SK-N-SH (cell line): ENCODE measurements around the gene DELE1. TPM values are rescaled to one million over a fixed set of nuclear protein-coding genes. Genes with fewer than 3 reads are reported as not detected.

Experiments
- CTCF ChIA-PET: fragments of 300-600, 350-600 bp; formaldehyde crosslinking; extraction: SDS; loops from one replicate; lab custom pipeline; 2021; lab: Yijun Ruan, JAX
- POLR2A ChIA-PET: fragments of 350-600 bp; sonication (Branson Sonifier 250); formaldehyde crosslinking; extraction: SDS; loops from one replicate; lab custom pipeline; 2020; ENCODE audit warnings: antibody characterized with exemption, inconsistent platforms; lab: Yijun Ruan, JAX
- DNase-seq: peaks from one replicate; pipeline ENCODE4 v3.0.0; 2012
- H2AFZ ChIP-seq: fragments of 200-600 bp; sonication (generic); 2 replicates; pipeline ENCODE4 v1.8.1; 2016; ENCODE audit warnings: antibody characterized with exemption, mild to moderate bottlenecking, low read depth
- H3F3A ChIP-seq: fragments of 200-600 bp; sonication (generic); replicated peaks from 2 replicates; pipeline ENCODE3; 2016; ENCODE audit warnings: antibody characterized with exemption, mild to moderate bottlenecking; ENCODE audit not compliant: insufficient read depth
- H3K27ac ChIP-seq, 2 experiments: fragments of 200-500 bp in 1 of 2; fragments of 200-600 bp in 1 of 2; sonication (Bioruptor generic) in 1 of 2; sonication (generic), shearing (Covaris generic) in 1 of 2; 2 replicates each; pipeline versions ENCODE4 v1.5.1 to v1.6.1; 2014 to 2016; ENCODE audit warnings: low read depth in 2 of 2, inconsistent platforms in 1 of 2, low read length in 1 of 2, mild to moderate bottlenecking in 1 of 2, mixed read lengths in 1 of 2
- H3K27me3 ChIP-seq: fragments of 200-600 bp; sonication (generic), shearing (Covaris generic); 2 replicates; pipeline ENCODE4 v1.6.1; 2016; ENCODE audit warnings: mixed run types; ENCODE audit not compliant: insufficient read depth
- H3K36me3 ChIP-seq, 2 experiments: fragments of 200-500 bp in 1 of 2; fragments of 200-600 bp in 1 of 2; sonication (Bioruptor generic) in 1 of 2; sonication (generic) in 1 of 2; replicated peaks in 1 of 2; 2 replicates each; pipeline versions ENCODE3 to v1.5.1; 2014 to 2016; ENCODE audit warnings: low read length in 1 of 2, mild to moderate bottlenecking in 1 of 2; ENCODE audit not compliant: insufficient read depth in 2 of 2, control insufficient read depth in 1 of 2
- H3K4me1 ChIP-seq, 2 experiments: fragments of 200-500 bp in 1 of 2; fragments of 200-600 bp in 1 of 2; sonication (Bioruptor generic) in 1 of 2; sonication (generic), shearing (Covaris generic) in 1 of 2; 2 replicates each; pipeline versions ENCODE4 v1.5.1 to v1.6.1; 2014 to 2016; ENCODE audit warnings: low read depth in 1 of 2, low read length in 1 of 2, mixed run types in 1 of 2; ENCODE audit not compliant: insufficient read depth in 2 of 2, control insufficient read depth in 1 of 2
- H3K4me2 ChIP-seq: fragments of 200-600 bp; sonication (generic), shearing (Covaris generic); 2 replicates; pipeline ENCODE4 v1.6.1; 2017; ENCODE audit warnings: mixed run types
- H3K4me3 ChIP-seq, 2 experiments: fragments of 200-500 bp in 1 of 2; fragments of 200-600 bp in 1 of 2; sonication (Bioruptor generic) in 1 of 2; sonication (generic), shearing (Covaris generic) in 1 of 2; 2 replicates each; pipeline versions ENCODE4 v1.5.1 to v1.8.1; 2014 to 2016; ENCODE audit warnings: low read depth in 2 of 2, inconsistent platforms in 1 of 2, low read length in 1 of 2, mild to moderate bottlenecking in 1 of 2, mixed read lengths in 1 of 2, moderate library complexity in 1 of 2
- H3K79me2 ChIP-seq: fragments of 200-600 bp; sonication (generic); 2 replicates; pipeline ENCODE4 v1.8.1; 2017; ENCODE audit warnings: mild to moderate bottlenecking; ENCODE audit not compliant: insufficient read depth
- H3K9ac ChIP-seq: fragments of 200-600 bp; sonication (generic); 2 replicates; pipeline ENCODE4 v1.6.1; 2017; ENCODE audit warnings: mixed run types
- H3K9me2 ChIP-seq: fragments of 200-600 bp; sonication (generic); 2 replicates; pipeline ENCODE4 v1.6.1; 2017; ENCODE audit warnings: mixed run types
- H3K9me3 ChIP-seq: fragments of 200-600 bp; sonication (generic); 2 replicates; pipeline ENCODE4 v1.6.1; 2017; ENCODE audit warnings: mixed run types, mild to moderate bottlenecking, moderate library complexity
- H4K20me1 ChIP-seq: fragments of 200-600 bp; sonication (generic); 2 replicates; pipeline ENCODE4 v1.6.1; 2017; ENCODE audit warnings: mild to moderate bottlenecking, mixed run types; ENCODE audit not compliant: insufficient read depth
- CHD2 ChIP-seq: fragments of 150-350 bp; IDR thresholded peaks from 2 replicates; pipeline ENCODE4 v1.6.1; 2018; ENCODE audit warnings: low read length; ENCODE audit not compliant: partially characterized antibody
- CTCF ChIP-seq: fragments of 200-600 bp; sonication (generic); IDR thresholded peaks from 2 replicates; pipeline ENCODE4 v1.6.1; 2017; ENCODE audit warnings: antibody characterized with exemption, mild to moderate bottlenecking, moderate library complexity
- EP300 ChIP-seq, 2 experiments: IDR thresholded peaks; 2 replicates each; pipeline versions ENCODE4 v1.4.0 to v1.6.1; 2012; ENCODE audit warnings: borderline replicate concordance in 1 of 2, low read depth in 1 of 2, low read length in 1 of 2
- FOXJ3 ChIP-seq: sonication (generic); formaldehyde crosslinking; IDR thresholded peaks from 2 replicates; pipeline ENCODE4 v1.5.1; 2020; ENCODE audit warnings: mild to moderate bottlenecking, missing genetic modification reagents
- FOXM1 ChIP-seq: IDR thresholded peaks from 2 replicates; pipeline ENCODE4 v1.4.0; 2012; ENCODE audit warnings: low read depth, mild to moderate bottlenecking
- GATA2 ChIP-seq: sonication (generic); formaldehyde crosslinking; IDR thresholded peaks from 2 replicates; pipeline ENCODE4 v1.5.0; 2020; ENCODE audit warnings: mild to moderate bottlenecking, missing genetic modification reagents
- MAX ChIP-seq: IDR thresholded peaks from 2 replicates; pipeline ENCODE4 v1.4.0; 2012; ENCODE audit warnings: low read depth
- MEF2A ChIP-seq: IDR thresholded peaks from 2 replicates; pipeline ENCODE4 v1.4.0; 2012; ENCODE audit warnings: low read depth, borderline replicate concordance
- NFIC ChIP-seq: IDR thresholded peaks from 2 replicates; pipeline ENCODE4 v1.4.0; 2012; ENCODE audit warnings: borderline replicate concordance
- NRF1 ChIP-seq: IDR thresholded peaks from 2 replicates; pipeline ENCODE4 v1.6.1; 2012; ENCODE audit warnings: low read depth, mild to moderate bottlenecking, low read length
- POLR2AphosphoS5 ChIP-seq: IDR thresholded peaks from 2 replicates; pipeline ENCODE4 v1.6.1; 2012; ENCODE audit warnings: low read depth, low read length
- RAD21 ChIP-seq: IDR thresholded peaks from 2 replicates; pipeline ENCODE4 v1.6.1; 2012; ENCODE audit warnings: mild to moderate bottlenecking, low read length
- RCOR1 ChIP-seq: fragments of 150-350 bp; IDR thresholded peaks from 2 replicates; pipeline ENCODE4 v1.6.1; 2017; ENCODE audit warnings: antibody characterized with exemption, low read length
- RXRA ChIP-seq: IDR thresholded peaks from 2 replicates; pipeline ENCODE4 v1.4.0; 2012; ENCODE audit warnings: low read depth, mild to moderate bottlenecking, borderline replicate concordance
- SIN3A ChIP-seq: IDR thresholded peaks from 2 replicates; pipeline ENCODE4 v1.6.1; 2012; ENCODE audit warnings: low read depth, mild to moderate bottlenecking, low read length, moderate library complexity, borderline replicate concordance
- SMC3 ChIP-seq: IDR thresholded peaks from 2 replicates; pipeline ENCODE4 v1.6.1; 2012; ENCODE audit warnings: low read depth, low read length, improper control_type of control experiment
- TEAD4 ChIP-seq: IDR thresholded peaks from 2 replicates; pipeline ENCODE4 v1.4.0; 2012; ENCODE audit warnings: mild to moderate bottlenecking, borderline replicate concordance; ENCODE audit not compliant: insufficient read depth
- USF1 ChIP-seq: IDR thresholded peaks from 2 replicates; pipeline ENCODE4 v1.4.0; 2012; ENCODE audit warnings: low read depth, borderline replicate concordance
- YY1 ChIP-seq: IDR thresholded peaks from 2 replicates; pipeline ENCODE4 v1.4.0; 2012; ENCODE audit warnings: low read depth, mild to moderate bottlenecking
- ZBTB33 ChIP-seq: IDR thresholded peaks from 2 replicates; pipeline ENCODE4 v1.4.0; 2012; ENCODE audit warnings: low read depth, borderline replicate concordance
- WGBS: methylation state at CpG from one replicate; pipeline ENCODE4 v1.1.6; 2017; ENCODE audit warnings: low lambda C conversion rate; 5-methylcytosine and 5-hydroxymethylcytosine counted together
- polyA plus RNA-seq, 3 experiments: library from polyadenylated mRNA; depleted of rRNA; stranded (reverse); fragments of >200 nt; gene quantifications; 2 replicates each; pipeline ENCODE4 v1.2.3, GENCODE V29; 2012

Gene DELE1
- polyA plus RNA-seq, 1 of the 3 experiments (the other 2 are of a cell fraction), result 60.3 TPM

- H3K4me2 ChIP-seq, result no peak overlapping the region
- H3K27ac ChIP-seq, result peak overlapping the region in 1 of 2 experiments; percentile 58; a peak in 2 of 4 replicates
- TF ChIP-seq NFIC (peak; percentile 38; the same call in 1 of the 2 replicates), RCOR1 (peak; percentile 78), TEAD4 (no peak), RXRA (no peak), RAD21 (peak; percentile 39), FOXJ3 (CRISPR knock-in tag) (no peak), MEF2A (no peak), SMC3 (peak; percentile 30; the same call in 1 of the 2 replicates), CTCF (no peak), GATA2 (peak; percentile 44; the same call in 1 of the 2 replicates), MAX (no peak)
- H3K9me3 ChIP-seq, result no peaks in the 10 kb centered on the region
- no peaks in the 10 kb centered on the region for H3K79me2 ChIP-seq
- no peaks in the 10 kb centered on the region for H3K9me2 ChIP-seq
- no peaks in the 10 kb centered on the region for H4K20me1 ChIP-seq
- ChIA-PET POLR2A (interaction anchor here (0.8 kb wide), 1 partner anchor 11 kb away, joined by 3 read pairs; the partner anchor contains the start of gene DELE1), CTCF (interaction anchor here (0.7 to 20.3 kb wide), 17 partner anchors 9 to 315 kb away, joined by 3 to 256 read pairs (median 3); partner anchors contain the start of genes PCDH1 and PCDH12)
- H3K27me3 ChIP-seq, result no peaks in the 10 kb centered on the region
- no peaks in the 10 kb centered on the region for H3F3A ChIP-seq
- H3K4me3 ChIP-seq, result no peak overlapping the region
- H3K9ac ChIP-seq, result no peak overlapping the region
- peak; percentile 84 for DNase-seq
- peaks cover 25 to 81% of the 10 kb centered on the region in 2 experiments for H3K36me3 ChIP-seq
- 72% methylated on average over 11 of the region's 11 CpGs for WGBS
- H2AFZ ChIP-seq, result no peak overlapping the region
- H3K4me1 ChIP-seq, result peaks cover 0 to 18% of the 10 kb centered on the region in 2 experiments; a peak in 2 of 4 replicates
Observed at GRCh38 chr5:141934099-141934844, 10.6 kb downstream of the DELE1 start.

GRCh38 chr5:141935538-141935937 lies 11.9 kb downstream of the DELE1 start:
- Histone ChIP-seq H3K4me3 (no peak overlapping the region), H3K27me3 (no peaks in the 10 kb centered on the region), H3F3A (no peaks in the 10 kb centered on the region), H3K9ac (no peak overlapping the region), H3K27ac (no peak overlapping the region; a peak in 1 of 4 replicates), H4K20me1 (no peaks in the 10 kb centered on the region), H3K79me2 (no peaks in the 10 kb centered on the region), H3K4me2 (no peak overlapping the region), H2AFZ (no peak overlapping the region), H3K36me3 (peaks cover 23 to 80% of the 10 kb centered on the region in 2 experiments), H3K9me2 (no peaks in the 10 kb centered on the region), H3K9me3 (no peaks in the 10 kb centered on the region), H3K4me1 (peaks cover 0 to 18% of the 10 kb centered on the region in 2 experiments; a peak in 2 of 4 replicates)
- ChIA-PET POLR2A (no interaction called here), CTCF (interaction anchor here (1.0 to 20.3 kb wide), 4 partner anchors 17 to 244 kb away, joined by 3 to 256 read pairs (median 8); partner anchors contain the start of gene PCDH12)
- 89% methylated on average over 4 of the region's 4 CpGs for WGBS
- DNase-seq, result no peak
- TF ChIP-seq FOXM1 (no peak), TEAD4 (no peak), USF1 (no peak), POLR2AphosphoS5 (no peak), CHD2 (no peak), NRF1 (no peak), EP300 (IDR thresholded peaks at IDR 0.05; ENCODE audit: borderline replicate concordance in 1 of 2, low read depth in 1 of 2, low read length in 1 of 2) (no peak), ZBTB33 (no peak), FOXJ3 (CRISPR knock-in tag) (no peak), YY1 (no peak), SIN3A (no peak), RXRA (no peak)
